ENCODE results near the gene SIPA1L3. TPM values are rescaled to one million over a fixed set of nuclear protein-coding genes. Genes with fewer than 3 reads are reported as not detected.

Gene SIPA1L3
- total and polyA plus RNA-seq, 2 experiments from 2014 or later: 15.7 to 54.1 TPM

DNA sequence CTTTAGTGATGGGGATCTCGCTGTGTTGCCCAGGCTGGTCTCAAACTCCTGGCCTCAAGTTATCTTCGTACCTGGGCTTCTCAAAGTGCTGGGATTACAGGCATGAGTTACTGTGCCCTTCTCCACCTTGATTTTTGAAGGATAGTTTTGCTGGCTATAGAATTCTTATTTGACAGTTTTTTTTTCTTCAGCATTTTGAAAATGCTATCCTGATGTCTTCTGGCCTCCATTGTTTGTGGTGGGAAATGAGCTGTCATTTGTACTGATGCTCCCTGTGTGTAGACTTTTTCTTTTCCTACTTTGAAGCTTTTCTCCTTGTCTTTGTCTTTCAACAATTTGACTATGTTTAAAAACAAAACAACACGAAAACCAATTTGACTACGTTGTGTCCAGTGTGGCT, 54.2 kb downstream of the SIPA1L3 start:
- Histone ChIP-seq H3K9me2 (ENCODE audit: insufficient read depth) (no peaks in the 10 kb centered on the region), H3K27ac (ENCODE audit: low read depth) (no peak overlapping the region), H3K27me3 (ENCODE audit: insufficient read depth) (no peaks in the 10 kb centered on the region), H3F3A (replicated peaks; ENCODE audit: low read depth) (no peaks in the 10 kb centered on the region), H4K20me1 (replicated peaks; ENCODE audit: insufficient read depth) (no peaks in the 10 kb centered on the region), H2AFZ (no peak overlapping the region), H3K4me3 (no peak overlapping the region), H3K4me2 (no peak overlapping the region), H3K36me3 (ENCODE audit: insufficient read depth) (no peaks in the 10 kb centered on the region), H3K79me2 (replicated peaks; ENCODE audit: insufficient read depth) (peaks cover 83% of the 10 kb centered on the region), H3K4me1 (ENCODE audit: insufficient read depth) (no peaks in the 10 kb centered on the region)
- peaks cover 7% of the 10 kb centered on the region for H3K36me3 Mint-ChIP-seq (ENCODE audit: low read depth)
- no peak for ATAC-seq
- no peak for DNase-seq (ENCODE audit: low spot score)
- no peak overlapping the region for H3K27ac Mint-ChIP-seq
- peaks cover 12% of the 10 kb centered on the region; the same call in 2 of the 3 replicates for H3K4me1 Mint-ChIP-seq
- H3K9me3 Mint-ChIP-seq: peaks cover 7% of the 10 kb centered on the region; the same call in 2 of the 3 replicates
- no peak overlapping the region for H3K4me3 Mint-ChIP-seq
- TF ChIP-seq CREB1 (CRISPR knock-in tag; IDR thresholded peaks at IDR 0.05; ENCODE audit: low read depth) (no peak), REST (IDR thresholded peaks at IDR 0.05; ENCODE audit: unreplicated experiment) (no peak), EZH2phosphoT487 (IDR thresholded peaks at IDR 0.05; ENCODE audit: unreplicated experiment) (no peak), EZH2 (IDR thresholded peaks at IDR 0.05; ENCODE audit: low read depth, unreplicated experiment) (no peak), CTCF (conservative IDR thresholded peaks at IDR 0.05; ENCODE audit: low read depth in 2 of 2) (no peak), JUNB (IDR thresholded peaks at IDR 0.05; ENCODE audit: unreplicated experiment) (no peak), NANOG (IDR thresholded peaks at IDR 0.05; ENCODE audit: borderline replicate concordance) (no peak), STAT1 (IDR thresholded peaks at IDR 0.05; ENCODE audit: unreplicated experiment) (no peak)
- TF ChIP-seq, protein P1, sequence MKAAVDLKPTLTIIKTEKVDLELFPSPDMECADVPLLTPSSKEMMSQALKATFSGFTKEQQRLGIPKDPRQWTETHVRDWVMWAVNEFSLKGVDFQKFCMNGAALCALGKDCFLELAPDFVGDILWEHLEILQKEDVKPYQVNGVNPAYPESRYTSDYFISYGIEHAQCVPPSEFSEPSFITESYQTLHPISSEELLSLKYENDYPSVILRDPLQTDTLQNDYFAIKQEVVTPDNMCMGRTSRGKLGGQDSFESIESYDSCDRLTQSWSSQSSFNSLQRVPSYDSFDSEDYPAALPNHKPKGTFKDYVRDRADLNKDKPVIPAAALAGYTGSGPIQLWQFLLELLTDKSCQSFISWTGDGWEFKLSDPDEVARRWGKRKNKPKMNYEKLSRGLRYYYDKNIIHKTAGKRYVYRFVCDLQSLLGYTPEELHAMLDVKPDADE (IDR thresholded peaks at IDR 0.05): no peak
- peaks cover 6% of the 10 kb centered on the region for H3K27me3 Mint-ChIP-seq (ENCODE audit: insufficient read depth, low read depth, poor library complexity)

All from GM23338 (cell line).